ENCODE data around the gene LGALS7.

Gene LGALS7

DNA sequence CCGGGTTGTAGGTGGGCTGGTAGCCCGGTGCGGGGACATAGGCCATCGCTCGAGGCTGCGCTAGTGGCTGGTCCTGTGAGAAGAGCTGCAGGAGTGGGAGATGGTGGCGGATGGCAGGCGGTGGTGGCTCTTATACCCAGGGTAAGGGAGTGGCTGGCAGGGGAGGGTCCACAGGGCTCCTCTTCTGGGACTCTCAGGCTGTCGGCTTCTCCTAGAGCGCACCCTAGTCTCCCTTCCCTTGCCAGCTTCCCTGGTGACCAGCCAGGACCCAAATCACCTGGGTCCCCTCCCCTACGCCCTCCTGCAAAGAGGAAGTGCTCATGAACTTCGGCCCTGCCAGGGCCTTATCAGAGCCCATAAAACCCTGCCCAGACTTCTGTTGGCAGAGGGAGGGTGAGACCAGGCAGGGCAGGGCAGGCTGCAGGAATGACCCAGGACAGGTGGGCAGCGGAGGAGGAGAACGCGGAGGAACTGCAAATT is 39.6 kb upstream of the LGALS7 start, which contains the start of gene LGALS4:
Gene LGALS4, minus strand, starts transcription at position 105 of the 480 bp plus-strand sequence. Its CDS starts 59 bp downstream, at position 46.
- Histone ChIP-seq H3K4me2 (ENCODE audit: low read depth, low read length, poor library complexity, severe bottlenecking) (no peak within 1 kb of the TSS), H2AFZ (ENCODE audit: low read depth, low read length, severe bottlenecking) (no peak within 1 kb of the TSS), H4K20me1 (ENCODE audit: low read depth, low read length) (no peaks in the 10 kb centered on the region), H3K4me3 (ENCODE audit: insufficient read depth, low read length, poor library complexity, severe bottlenecking) (no peak within 1 kb of the TSS), H3K9me2 (replicated peaks; ENCODE audit: insufficient read depth, low read length) (no peaks in the 10 kb centered on the region), H3F3A (ENCODE audit: insufficient read depth) (no peaks in the 10 kb centered on the region), H3K9ac (ENCODE audit: low read length) (no peak within 1 kb of the TSS), H3K27ac (ENCODE audit: low read depth, low read length) (no peak within 1 kb of the TSS), H3K9me3 (ENCODE audit: insufficient read depth, low read length) (no peaks in the 10 kb centered on the region), H3K27me3 (ENCODE audit: low read length) (no peaks in the 10 kb centered on the region), H3K36me3 (ENCODE audit: low read length) (no peaks in the 10 kb centered on the region), H3K79me2 (ENCODE audit: insufficient read depth, low read length) (no peaks in the 10 kb centered on the region)
- TF ChIP-seq, protein P1, sequence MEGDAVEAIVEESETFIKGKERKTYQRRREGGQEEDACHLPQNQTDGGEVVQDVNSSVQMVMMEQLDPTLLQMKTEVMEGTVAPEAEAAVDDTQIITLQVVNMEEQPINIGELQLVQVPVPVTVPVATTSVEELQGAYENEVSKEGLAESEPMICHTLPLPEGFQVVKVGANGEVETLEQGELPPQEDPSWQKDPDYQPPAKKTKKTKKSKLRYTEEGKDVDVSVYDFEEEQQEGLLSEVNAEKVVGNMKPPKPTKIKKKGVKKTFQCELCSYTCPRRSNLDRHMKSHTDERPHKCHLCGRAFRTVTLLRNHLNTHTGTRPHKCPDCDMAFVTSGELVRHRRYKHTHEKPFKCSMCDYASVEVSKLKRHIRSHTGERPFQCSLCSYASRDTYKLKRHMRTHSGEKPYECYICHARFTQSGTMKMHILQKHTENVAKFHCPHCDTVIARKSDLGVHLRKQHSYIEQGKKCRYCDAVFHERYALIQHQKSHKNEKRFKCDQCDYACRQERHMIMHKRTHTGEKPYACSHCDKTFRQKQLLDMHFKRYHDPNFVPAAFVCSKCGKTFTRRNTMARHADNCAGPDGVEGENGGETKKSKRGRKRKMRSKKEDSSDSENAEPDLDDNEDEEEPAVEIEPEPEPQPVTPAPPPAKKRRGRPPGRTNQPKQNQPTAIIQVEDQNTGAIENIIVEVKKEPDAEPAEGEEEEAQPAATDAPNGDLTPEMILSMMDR (IDR thresholded peaks at IDR 0.05; ENCODE audit: insufficient read depth, low read length, poor library complexity, severe bottlenecking), result no peak
- TF ChIP-seq EZH2phosphoT487 (conservative IDR thresholded peaks at IDR 0.05; ENCODE audit: low read length), result no peak

DNA sequence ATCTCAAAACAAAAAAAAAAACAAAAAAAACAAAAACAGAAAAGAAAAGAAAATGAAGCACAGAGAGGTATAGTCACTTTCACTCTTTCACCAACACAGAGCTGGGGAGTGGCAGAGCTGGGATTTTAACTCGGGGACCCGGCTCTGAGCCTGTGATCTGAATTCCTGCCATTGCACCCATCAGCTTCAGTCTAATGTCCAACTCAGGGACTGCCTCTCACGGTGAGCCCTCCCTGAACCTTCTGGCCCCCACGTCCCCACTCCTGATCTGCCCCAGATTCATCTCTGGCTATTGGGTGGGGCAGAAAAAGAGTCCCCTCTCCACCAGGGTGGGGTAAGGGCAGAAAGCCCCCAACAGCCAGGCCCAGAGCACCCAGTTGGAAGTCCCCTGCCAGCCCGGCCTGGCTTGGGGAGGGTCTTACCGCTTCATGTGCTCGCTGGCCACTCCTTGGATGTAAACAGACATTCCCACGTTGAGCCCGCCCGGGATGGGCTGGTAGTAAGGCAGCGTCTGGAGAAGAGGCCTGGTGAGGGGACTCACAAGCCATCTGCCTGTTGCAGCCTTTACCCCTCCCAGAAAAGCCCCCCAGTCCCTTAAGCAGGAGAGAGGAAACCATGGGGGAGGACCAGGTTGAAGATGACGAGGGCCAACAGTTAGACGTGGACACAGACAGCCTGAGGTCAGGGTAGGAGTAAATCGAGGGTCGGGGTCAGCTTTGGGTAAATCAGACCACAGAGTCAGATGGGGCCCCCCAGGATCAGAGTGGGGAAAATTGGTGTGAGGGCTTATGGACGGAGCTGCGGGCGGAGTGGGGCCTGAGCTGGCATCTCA is 38.9 kb upstream of the LGALS7 start:
- Histone ChIP-seq H3K27me3 (ENCODE audit: low read length) (no peaks in the 10 kb centered on the region), H3K79me2 (ENCODE audit: insufficient read depth, low read length) (no peaks in the 10 kb centered on the region), H3K9me3 (ENCODE audit: insufficient read depth, low read length) (no peaks in the 10 kb centered on the region), H3K27ac (ENCODE audit: low read depth, low read length) (no peak overlapping the region), H3K36me3 (ENCODE audit: low read length) (no peaks in the 10 kb centered on the region), H3K4me3 (ENCODE audit: insufficient read depth, low read length, poor library complexity, severe bottlenecking) (no peak overlapping the region), H3F3A (ENCODE audit: insufficient read depth) (no peaks in the 10 kb centered on the region), H3K9me2 (replicated peaks; ENCODE audit: insufficient read depth, low read length) (no peaks in the 10 kb centered on the region), H2AFZ (ENCODE audit: low read depth, low read length, severe bottlenecking) (no peak overlapping the region), H3K9ac (ENCODE audit: low read length) (no peak overlapping the region), H3K4me2 (ENCODE audit: low read depth, low read length, poor library complexity, severe bottlenecking) (no peak overlapping the region), H4K20me1 (ENCODE audit: low read depth, low read length) (no peaks in the 10 kb centered on the region)
- TF ChIP-seq, protein P1 (IDR thresholded peaks at IDR 0.05; ENCODE audit: insufficient read depth, low read length, poor library complexity, severe bottlenecking), result no peak
- no peak for TF ChIP-seq EZH2phosphoT487 (conservative IDR thresholded peaks at IDR 0.05; ENCODE audit: low read length)

DNA sequence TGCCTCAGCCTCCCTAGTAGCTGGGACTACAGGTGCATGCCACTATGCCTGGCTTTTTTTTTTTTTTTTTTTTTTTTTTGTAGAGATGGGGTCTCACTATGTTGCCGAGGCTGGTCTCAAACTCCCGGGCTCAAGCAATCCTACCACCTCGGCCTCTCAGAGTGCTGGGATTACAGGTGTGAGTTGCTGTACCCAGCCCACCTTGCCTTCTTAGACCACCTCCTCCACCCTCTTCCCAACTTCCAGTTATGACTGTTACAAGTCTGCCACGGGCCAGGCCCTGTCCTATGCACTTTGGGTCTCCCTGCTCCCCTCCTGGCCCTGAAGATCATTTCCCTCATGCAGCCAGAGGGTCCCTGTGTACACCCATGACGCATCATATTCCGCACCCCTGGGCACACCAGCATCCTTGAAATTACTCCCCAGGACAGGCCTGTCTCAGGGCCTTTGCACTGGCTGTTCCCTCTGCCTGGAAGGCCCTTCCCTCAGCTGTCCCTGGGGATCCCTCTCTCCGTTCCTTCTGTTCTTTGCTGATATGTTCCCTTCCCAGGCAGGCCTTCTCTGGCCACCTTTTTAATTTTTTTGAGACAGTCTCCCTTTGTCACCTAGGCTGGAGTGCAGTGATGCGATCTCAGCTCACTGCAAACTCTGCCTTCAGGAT is 36.4 kb upstream of the LGALS7 start:
- TF ChIP-seq, protein P1 (IDR thresholded peaks at IDR 0.05; ENCODE audit: insufficient read depth, low read length, poor library complexity, severe bottlenecking), result no peak
- no peak for TF ChIP-seq EZH2phosphoT487 (conservative IDR thresholded peaks at IDR 0.05; ENCODE audit: low read length)
- H2AFZ ChIP-seq (ENCODE audit: low read depth, low read length, severe bottlenecking), result no peak overlapping the region
- no peaks in the 10 kb centered on the region for H3K9me3 ChIP-seq (ENCODE audit: insufficient read depth, low read length)
- no peak overlapping the region for H3K27ac ChIP-seq (ENCODE audit: low read depth, low read length)
- H3F3A ChIP-seq (ENCODE audit: insufficient read depth), result no peaks in the 10 kb centered on the region
- no peak overlapping the region for H3K9ac ChIP-seq (ENCODE audit: low read length)
- H3K9me2 ChIP-seq (replicated peaks; ENCODE audit: insufficient read depth, low read length), result no peaks in the 10 kb centered on the region
- H3K4me3 ChIP-seq (ENCODE audit: insufficient read depth, low read length, poor library complexity, severe bottlenecking), result no peak overlapping the region
- H3K4me2 ChIP-seq (ENCODE audit: low read depth, low read length, poor library complexity, severe bottlenecking), result no peak overlapping the region
- no peaks in the 10 kb centered on the region for H3K79me2 ChIP-seq (ENCODE audit: insufficient read depth, low read length)
- H3K27me3 ChIP-seq (ENCODE audit: low read length), result no peaks in the 10 kb centered on the region
- H4K20me1 ChIP-seq (ENCODE audit: low read depth, low read length), result no peaks in the 10 kb centered on the region
- no peaks in the 10 kb centered on the region for H3K36me3 ChIP-seq (ENCODE audit: low read length)

All from SU-DHL-6 (cell line).